Medulla oblongata (tissue), 1 donor: ENCODE measurements around the gene TBX18.

Experiments used
- DNase-seq: peaks from one replicate; pipeline ENCODE4 v3.0.0-alpha.2; 2015; ENCODE audit errors: extremely low spot score

The TBX18 gene

GRCh38 chr6:84772428-84773132, 8.2 kb upstream of the TBX18 start:
- DNase-seq = no peak

- no peak for DNase-seq
These were observed 7.5 kb upstream of the TBX18 start for GRCh38 chr6:84771756-84772356.

GRCh38 chr6:84771125-84771755, 6.8 kb upstream of the TBX18 start:
- no peak for DNase-seq

- no peak for DNase-seq
These were observed 6.1 kb upstream of the TBX18 start for GRCh38 chr6:84770521-84770920.

GRCh38 chr6:84769306-84769705, 4.9 kb upstream of the TBX18 start:
- DNase-seq = no peak

- DNase-seq = no peak
These were observed 4.2 kb upstream of the TBX18 start for GRCh38 chr6:84768442-84769174.

- no peak for DNase-seq
These were observed 3.3 kb upstream of the TBX18 start for GRCh38 chr6:84767526-84768201.

- DNase-seq = no peak
These were observed 2.6 kb upstream of the TBX18 start for GRCh38 chr6:84766799-84767525.

- DNase-seq = no peak
These were observed 1.9 kb upstream of the TBX18 start for GRCh38 chr6:84766118-84766798.

- DNase-seq = no peak
These were observed 489 bp downstream of the TBX18 start for GRCh38 chr6:84763886-84764331.

GRCh38 chr6:84763003-84763885, 1.2 kb downstream of the TBX18 start:
- no peak for DNase-seq

GRCh38 chr6:84762220-84763002, 2.0 kb downstream of the TBX18 start:
- no peak for DNase-seq

GRCh38 chr6:84758486-84758885, 5.9 kb downstream of the TBX18 start:
- DNase-seq = no peak

- no peak for DNase-seq
These were observed 7.5 kb downstream of the TBX18 start for GRCh38 chr6:84756877-84757276.

GRCh38 chr6:84756466-84756865, 7.9 kb downstream of the TBX18 start:
- no peak for DNase-seq

GRCh38 chr6:84753173-84753572, 11.2 kb downstream of the TBX18 start:
- DNase-seq = no peak

GRCh38 chr6:84752118-84752850, 12.1 kb downstream of the TBX18 start:
- no peak for DNase-seq

GRCh38 chr6:84749181-84749580, 15.2 kb downstream of the TBX18 start:
- DNase-seq = no peak
